Endothelial cell of umbilical vein (primary cell): ENCODE data around the gene DAGLB. TPM values are rescaled to one million over a fixed set of nuclear protein-coding genes. Genes with fewer than 3 reads are reported as not detected.

Source experiments
- BruUV-seq: library from RNA; stranded (reverse); fragments of 400-500 nt; replicated peaks from 2 replicates; lab custom pipeline; 2021; lab: Mats Ljungman, UMichigan
- CTCF ChIA-PET: fragments of 300-600, 350-600 bp; sonication (Branson Sonifier 250); formaldehyde crosslinking; loops from one replicate; lab custom pipeline; 2021; ENCODE audit warnings: antibody characterized with exemption, inconsistent platforms; lab: Charles Lee
- POLR2A ChIA-PET: fragments of 300-600, 350-600 bp; sonication (Branson Sonifier 250); formaldehyde crosslinking; loops from one replicate; lab custom pipeline; 2021; ENCODE audit warnings: antibody characterized with exemption, inconsistent platforms; lab: Charles Lee
- DNase-seq: peaks from one replicate; pipeline ENCODE4 v3.0.0-alpha.2; 2011; ENCODE audit warnings: low read depth, low spot score
- FAIRE-seq: peaks from 2 replicates; lab custom pipeline; 2011; peaks lifted over from hg19 to GRCh38; lab: Jason Lieb, UNC
- H2AFZ ChIP-seq: 2 replicates; pipeline ENCODE4 v1.6.0; 2012; ENCODE audit warnings: low read depth, low read length, control low read depth, inconsistent platforms
- H3K27ac ChIP-seq: 2 replicates; pipeline ENCODE4 v1.5.1; 2011; ENCODE audit warnings: low read depth, mild to moderate bottlenecking, control low read depth, low read length, moderate library complexity; ENCODE audit not compliant: insufficient read depth
- H3K27me3 ChIP-seq, 2 experiments: 2 replicates each; pipeline versions ENCODE4 v1.6.0 to v1.6.1; 2011; ENCODE audit warnings: low read length in 2 of 2, mixed read lengths in 1 of 2; ENCODE audit not compliant: control insufficient read depth in 2 of 2, insufficient read depth in 2 of 2
- H3K36me3 ChIP-seq, 2 experiments: 2 replicates in 1 of 2; 3 replicates in 1 of 2; pipeline ENCODE4 v1.5.1; 2011; ENCODE audit warnings: low read length in 2 of 2, mild to moderate bottlenecking in 1 of 2, moderate library complexity in 1 of 2; ENCODE audit not compliant: control insufficient read depth in 2 of 2, insufficient read depth in 2 of 2; ENCODE audit errors: extremely low read depth in 1 of 2
- H3K4me1 ChIP-seq: 3 replicates; pipeline ENCODE4 v1.5.1; 2011; ENCODE audit warnings: mild to moderate bottlenecking, low read length; ENCODE audit not compliant: control insufficient read depth, insufficient read depth; ENCODE audit errors: extremely low read depth
- H3K4me2 ChIP-seq: 2 replicates; pipeline ENCODE4 v1.6.1; 2011; ENCODE audit warnings: low read length, control low read depth, mixed read lengths; ENCODE audit not compliant: insufficient read depth
- H3K4me3 ChIP-seq, 3 experiments: fragments of 200-600 bp in 1 of 3; sonication (generic), shearing (Covaris generic) in 1 of 3; replicated peaks in 1 of 3; 2 replicates each; pipeline ENCODE4 v1.5.1; 2011 to 2016; ENCODE audit warnings: control low read depth in 3 of 3, low read length in 3 of 3, mild to moderate bottlenecking in 2 of 3, inconsistent platforms in 1 of 3, low read depth in 1 of 3, moderate library complexity in 1 of 3; ENCODE audit not compliant: insufficient read depth in 1 of 3
- H3K79me2 ChIP-seq: 2 replicates; pipeline ENCODE4 v1.6.0; 2012; ENCODE audit warnings: low read length, inconsistent platforms; ENCODE audit not compliant: control insufficient read depth, insufficient read depth
- H3K9ac ChIP-seq: replicated peaks from 2 replicates; pipeline ENCODE3; 2011; ENCODE audit warnings: low read length, control low read depth; ENCODE audit not compliant: insufficient read depth; ENCODE audit errors: extremely low read depth
- H3K9me1 ChIP-seq: replicated peaks from 3 replicates; pipeline ENCODE4 v1.6.0; 2011; ENCODE audit warnings: mild to moderate bottlenecking, low read length; ENCODE audit not compliant: control insufficient read depth, insufficient read depth; ENCODE audit errors: extremely low read depth
- H3K9me3 ChIP-seq: replicated peaks from 2 replicates; pipeline ENCODE4 v1.5.1; 2012; ENCODE audit warnings: low read length, inconsistent platforms; ENCODE audit not compliant: control insufficient read depth, insufficient read depth
- H4K20me1 ChIP-seq: replicated peaks from 2 replicates; pipeline ENCODE3; 2011; ENCODE audit warnings: mild to moderate bottlenecking, low read length; ENCODE audit not compliant: control insufficient read depth, insufficient read depth; ENCODE audit errors: extremely low read depth
- CTCF ChIP-seq, 2 donors: IDR thresholded peaks; 1 replicate in 1 of 2; 2 replicates in 1 of 2; pipeline ENCODE4 v1.5.1; 2011; ENCODE audit warnings: low read length in 2 of 2, mild to moderate bottlenecking in 2 of 2, moderate library complexity in 2 of 2, control low read depth in 1 of 2, inconsistent platforms in 1 of 2, low read depth in 1 of 2; ENCODE audit not compliant: insufficient read depth in 1 of 2; ENCODE audit errors: extremely low read depth in 1 of 2
- EZH2 ChIP-seq: IDR thresholded peaks from 2 replicates; pipeline ENCODE4 v1.6.1; 2012; ENCODE audit warnings: borderline replicate concordance, low read depth, mild to moderate bottlenecking, moderate library complexity, low read length, inconsistent platforms; ENCODE audit not compliant: severe bottlenecking
- FOS ChIP-seq: IDR thresholded peaks from 2 replicates; pipeline ENCODE4 v1.6.1; 2011; ENCODE audit warnings: mild to moderate bottlenecking, low read length, moderate library complexity, borderline replicate concordance; ENCODE audit not compliant: insufficient read depth
- GATA2 ChIP-seq: IDR thresholded peaks from 2 replicates; pipeline ENCODE4 v1.7.0; 2011; ENCODE audit warnings: low read depth, mild to moderate bottlenecking, moderate library complexity, mixed read lengths, low read length; ENCODE audit not compliant: insufficient read length, insufficient read depth
- JUN ChIP-seq: IDR thresholded peaks from 2 replicates; pipeline ENCODE4 v1.6.1; 2011; ENCODE audit warnings: borderline replicate concordance, low read depth; ENCODE audit not compliant: insufficient read length, insufficient read depth
- MAX ChIP-seq: IDR thresholded peaks from 2 replicates; pipeline ENCODE4 v1.6.1; 2011; ENCODE audit not compliant: insufficient read depth, insufficient read length
- MYC ChIP-seq: IDR thresholded peaks from one replicate; pipeline ENCODE4 v1.6.1; 2011; ENCODE audit warnings: mild to moderate bottlenecking, low read depth, low read length
- POLR2A ChIP-seq: IDR thresholded peaks from 2 replicates; pipeline ENCODE4 v1.6.1; 2012; ENCODE audit warnings: low read depth, mild to moderate bottlenecking, control low read depth, low read length
- POLR2AphosphoS5 ChIP-seq: IDR thresholded peaks from 2 replicates; pipeline ENCODE4 v1.6.1; 2012; ENCODE audit warnings: low read depth, mild to moderate bottlenecking, control low read depth, low read length, moderate library complexity; ENCODE audit not compliant: insufficient read depth
- dilution Hi-C: fragments of 300-500 bp; cut with MboI; formaldehyde crosslinking; loops from one replicate; pipeline ENCODE4 v1.15.0; 2019; ENCODE audit warnings: low sequenced_read_pairs; ENCODE audit not compliant: extremely low pct_ligation_motif_present
- intact Hi-C: fragments of 100-400 bp; cut with micrococcal nuclease; formaldehyde crosslinking; loops from one replicate; pipeline ENCODE4 v1.10.0; 2022
- polyA plus RNA-seq, 4 experiments: library from polyadenylated mRNA; depleted of rRNA in 3 of 4; stranded (reverse) in 3 of 4; unstranded in 1 of 4; fragments of >200 nt; gene quantifications; 2 replicates each; pipeline versions ENCODE4 v1.2.1 to v1.2.3, GENCODE V29; 2011 to 2012; ENCODE audit warnings: missing spikeins in 1 of 4
- total RNA-seq: library from RNA; stranded (reverse); gene quantifications from 2 replicates; pipeline ENCODE4 v1.2.3, GENCODE V29; 2021

The DAGLB gene
- total and polyA plus RNA-seq, 2 donors (not counting 3 experiments of a cell fraction or from before 2014, with no cell fraction given) = 28.2 to 48.2 TPM

- ChIA-PET POLR2A (no interaction called here), CTCF (interaction anchor here (0.6 kb wide), 1 partner anchor 1761 kb away, joined by 3 read pairs; no protein-coding TSS in a partner anchor)
- Histone ChIP-seq H3K9me1 (no peaks in the 10 kb centered on the region), H3K9me3 (no peaks in the 10 kb centered on the region), H3K27ac (no peak overlapping the region), H3K9ac (no peak overlapping the region), H4K20me1 (no peaks in the 10 kb centered on the region), H3K4me3 (no peak overlapping the region), H3K79me2 (no peaks in the 10 kb centered on the region), H3K4me2 (no peak overlapping the region), H3K27me3 (peaks cover 0 to 3% of the 10 kb centered on the region in 2 experiments), H3K4me1 (no peaks in the 10 kb centered on the region), H2AFZ (no peak overlapping the region), H3K36me3 (no peaks in the 10 kb centered on the region)
- dilution Hi-C loops (no loop called here), intact Hi-C loops (no loop called here)
- DNase-seq (no peak), FAIRE-seq (no peak)
- BruUV-seq = no TSS peak
- TF ChIP-seq FOS (no peak), MYC (no peak), EZH2 (no peak), JUN (no peak), CTCF (IDR thresholded peaks at IDR 0.05; ENCODE audit: extremely low read depth in 1 of 2, insufficient read depth in 1 of 2, low read depth in 1 of 2, low read length in 2 of 2) (no peak), POLR2AphosphoS5 (no peak), MAX (no peak), POLR2A (no peak), GATA2 (no peak)
These were observed 49.3 kb upstream of the DAGLB start for GRCh38 chr7:6496842-6497636.
